ENCODE data around the gene QARS1.

DNA sequence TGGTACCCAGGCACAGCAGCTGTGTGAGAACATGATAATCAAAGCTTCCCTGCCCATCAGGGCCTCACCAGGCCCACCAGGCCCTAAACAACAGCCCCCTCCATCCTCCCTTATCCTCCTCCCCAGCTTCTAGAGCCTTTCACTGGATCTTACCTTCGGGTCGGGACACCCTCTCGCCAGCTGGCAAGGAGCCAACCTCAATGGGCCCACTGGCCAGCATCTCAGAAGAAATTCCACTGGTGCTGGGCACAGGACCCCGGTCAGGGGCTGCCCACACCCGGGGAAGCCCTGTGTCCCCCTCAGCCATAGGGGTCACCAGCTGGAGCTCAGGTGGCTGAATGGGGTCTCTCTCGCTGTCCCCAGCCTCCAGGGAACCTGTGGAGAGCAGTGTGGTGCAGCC, 6.8 kb upstream of the QARS1 start:
- TF ChIP-seq, protein P1, sequence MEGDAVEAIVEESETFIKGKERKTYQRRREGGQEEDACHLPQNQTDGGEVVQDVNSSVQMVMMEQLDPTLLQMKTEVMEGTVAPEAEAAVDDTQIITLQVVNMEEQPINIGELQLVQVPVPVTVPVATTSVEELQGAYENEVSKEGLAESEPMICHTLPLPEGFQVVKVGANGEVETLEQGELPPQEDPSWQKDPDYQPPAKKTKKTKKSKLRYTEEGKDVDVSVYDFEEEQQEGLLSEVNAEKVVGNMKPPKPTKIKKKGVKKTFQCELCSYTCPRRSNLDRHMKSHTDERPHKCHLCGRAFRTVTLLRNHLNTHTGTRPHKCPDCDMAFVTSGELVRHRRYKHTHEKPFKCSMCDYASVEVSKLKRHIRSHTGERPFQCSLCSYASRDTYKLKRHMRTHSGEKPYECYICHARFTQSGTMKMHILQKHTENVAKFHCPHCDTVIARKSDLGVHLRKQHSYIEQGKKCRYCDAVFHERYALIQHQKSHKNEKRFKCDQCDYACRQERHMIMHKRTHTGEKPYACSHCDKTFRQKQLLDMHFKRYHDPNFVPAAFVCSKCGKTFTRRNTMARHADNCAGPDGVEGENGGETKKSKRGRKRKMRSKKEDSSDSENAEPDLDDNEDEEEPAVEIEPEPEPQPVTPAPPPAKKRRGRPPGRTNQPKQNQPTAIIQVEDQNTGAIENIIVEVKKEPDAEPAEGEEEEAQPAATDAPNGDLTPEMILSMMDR (IDR thresholded peaks at IDR 0.05) = no peak
- no peak for TF ChIP-seq POLR2A (IDR thresholded peaks at IDR 0.05)

All from heart left ventricle (tissue), 13 donors.